ENCODE results near the gene COQ3. TPM values are rescaled to one million over a fixed set of nuclear protein-coding genes. Genes with fewer than 3 reads are reported as not detected.

The COQ3 gene
- total RNA-seq, 1 donor from 2014 or later, result 7.4 TPM

DNA sequence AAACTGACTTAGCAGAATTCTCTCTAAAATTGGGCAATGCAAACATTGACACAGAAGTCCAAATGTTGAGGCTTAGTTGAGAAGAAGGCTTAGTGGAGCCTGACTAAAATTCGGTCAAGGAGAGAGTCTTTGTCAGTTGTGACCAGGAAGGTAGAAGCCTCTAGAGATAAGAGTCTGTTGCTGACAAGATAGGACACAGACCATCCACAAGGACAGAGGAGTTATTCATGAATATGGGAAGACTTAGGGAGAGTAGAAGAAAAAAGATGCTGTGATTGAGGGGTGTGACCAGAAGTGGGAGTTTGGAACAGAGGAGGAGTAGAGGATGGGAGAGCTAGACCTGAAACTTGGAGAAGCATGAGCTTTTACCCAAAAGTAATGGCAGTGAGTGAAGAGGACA, 37.4 kb downstream of the COQ3 start:
- TF ChIP-seq, protein P1, sequence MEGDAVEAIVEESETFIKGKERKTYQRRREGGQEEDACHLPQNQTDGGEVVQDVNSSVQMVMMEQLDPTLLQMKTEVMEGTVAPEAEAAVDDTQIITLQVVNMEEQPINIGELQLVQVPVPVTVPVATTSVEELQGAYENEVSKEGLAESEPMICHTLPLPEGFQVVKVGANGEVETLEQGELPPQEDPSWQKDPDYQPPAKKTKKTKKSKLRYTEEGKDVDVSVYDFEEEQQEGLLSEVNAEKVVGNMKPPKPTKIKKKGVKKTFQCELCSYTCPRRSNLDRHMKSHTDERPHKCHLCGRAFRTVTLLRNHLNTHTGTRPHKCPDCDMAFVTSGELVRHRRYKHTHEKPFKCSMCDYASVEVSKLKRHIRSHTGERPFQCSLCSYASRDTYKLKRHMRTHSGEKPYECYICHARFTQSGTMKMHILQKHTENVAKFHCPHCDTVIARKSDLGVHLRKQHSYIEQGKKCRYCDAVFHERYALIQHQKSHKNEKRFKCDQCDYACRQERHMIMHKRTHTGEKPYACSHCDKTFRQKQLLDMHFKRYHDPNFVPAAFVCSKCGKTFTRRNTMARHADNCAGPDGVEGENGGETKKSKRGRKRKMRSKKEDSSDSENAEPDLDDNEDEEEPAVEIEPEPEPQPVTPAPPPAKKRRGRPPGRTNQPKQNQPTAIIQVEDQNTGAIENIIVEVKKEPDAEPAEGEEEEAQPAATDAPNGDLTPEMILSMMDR (IDR thresholded peaks at IDR 0.05; ENCODE audit: insufficient read depth, low read length, severe bottlenecking), result no peak
- H3K27me3 ChIP-seq (ENCODE audit: control insufficient read depth, insufficient read depth, low read length), result no peaks in the 10 kb centered on the region

DNA sequence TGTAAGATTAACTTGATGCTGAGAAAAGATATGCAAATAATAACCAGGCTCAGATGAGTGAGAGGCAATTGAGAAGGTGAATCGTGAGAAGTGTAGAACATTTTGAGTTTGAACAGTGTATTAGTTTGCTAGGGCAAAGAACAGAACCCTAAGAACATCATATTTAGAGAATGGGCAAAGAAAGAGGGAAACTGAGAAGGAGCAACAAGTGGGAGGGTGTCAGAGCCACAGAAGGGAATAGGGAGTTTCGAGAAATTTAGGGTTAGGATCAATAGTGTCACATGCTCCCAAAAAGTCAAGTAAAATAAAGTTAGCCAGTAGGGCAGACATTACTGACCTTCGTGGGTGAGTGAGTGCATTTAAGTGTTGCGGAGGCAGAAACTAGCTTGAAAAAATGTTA, 39.0 kb downstream of the COQ3 start:
- H3K27me3 ChIP-seq (ENCODE audit: control insufficient read depth, insufficient read depth, low read length), result no peaks in the 10 kb centered on the region
- FAIRE-seq (no peak), DNase-seq (ENCODE audit: low read depth) (no peak)
- TF ChIP-seq, protein P1 (IDR thresholded peaks at IDR 0.05; ENCODE audit: insufficient read depth, low read length, severe bottlenecking), result no peak
- no peaks in the 10 kb centered on the region for H3K36me3 ChIP-seq (ENCODE audit: control insufficient read depth, insufficient read depth, low read length)
- H3K4me3 ChIP-seq (ENCODE audit: low read depth, low read length), result no peak overlapping the region

More for the DNA sequence above, 37.4 kb downstream of the COQ3 start:
- DNase-seq (ENCODE audit: low read depth), result no peak
- Histone ChIP-seq H3K4me3 (ENCODE audit: low read depth, low read length) (no peak overlapping the region), H3K36me3 (ENCODE audit: control insufficient read depth, insufficient read depth, low read length) (no peaks in the 10 kb centered on the region)
- FAIRE-seq, result no peak

DNA sequence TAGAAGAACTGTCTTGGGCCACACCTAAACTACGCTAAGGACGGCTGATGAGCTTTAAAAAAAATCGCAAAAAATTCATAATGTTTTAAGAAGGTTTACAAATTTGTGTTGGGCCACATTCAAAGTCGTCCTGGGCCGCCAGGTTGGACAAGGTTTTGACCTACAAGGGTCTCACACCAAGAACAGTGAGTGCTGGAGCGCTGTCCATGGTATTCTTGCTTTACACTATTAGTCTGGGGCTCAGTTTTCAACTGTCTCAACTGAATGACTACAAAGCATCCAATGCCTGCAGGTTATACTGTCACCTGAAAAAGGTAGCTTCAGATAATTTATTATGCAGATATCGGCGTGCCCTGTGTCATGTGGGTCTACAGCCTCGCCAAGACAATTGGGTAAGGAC, 40.9 kb downstream of the COQ3 start:
- TF ChIP-seq, protein P1 (IDR thresholded peaks at IDR 0.05; ENCODE audit: insufficient read depth, low read length, severe bottlenecking), result no peak
- Histone ChIP-seq H3K4me3 (ENCODE audit: low read depth, low read length) (no peak overlapping the region), H3K27me3 (ENCODE audit: control insufficient read depth, insufficient read depth, low read length) (no peaks in the 10 kb centered on the region), H3K36me3 (ENCODE audit: control insufficient read depth, insufficient read depth, low read length) (no peaks in the 10 kb centered on the region)
- FAIRE-seq (peak; percentile 23), DNase-seq (ENCODE audit: low read depth) (no peak)

DNA sequence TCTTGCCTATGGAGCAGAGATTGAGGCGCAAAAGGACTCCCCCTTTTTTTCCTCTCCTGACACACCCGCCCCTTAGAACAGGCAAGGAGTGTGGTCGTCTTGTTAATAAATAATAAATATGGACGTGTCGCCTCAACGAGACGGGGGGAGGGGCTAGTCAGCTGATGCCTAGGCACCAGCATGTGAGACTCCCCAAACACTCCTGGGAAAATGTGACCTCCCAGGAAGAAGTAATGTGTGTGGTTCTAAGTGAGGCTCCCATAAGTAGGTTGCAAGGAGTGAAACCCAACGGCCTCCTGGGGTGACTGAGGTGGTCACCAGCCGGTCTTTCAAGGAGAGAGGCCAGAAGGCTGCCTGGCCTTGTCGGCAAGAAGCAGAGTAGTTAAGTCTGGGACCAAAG, 43.4 kb downstream of the COQ3 start:
- Histone ChIP-seq H3K4me3 (ENCODE audit: low read depth, low read length) (peak overlapping the region; percentile 53), H3K27me3 (ENCODE audit: control insufficient read depth, insufficient read depth, low read length) (no peaks in the 10 kb centered on the region), H3K36me3 (ENCODE audit: control insufficient read depth, insufficient read depth, low read length) (no peaks in the 10 kb centered on the region)
- TF ChIP-seq, protein P1 (IDR thresholded peaks at IDR 0.05; ENCODE audit: insufficient read depth, low read length, severe bottlenecking), result no peak
- DNase-seq (ENCODE audit: low read depth) (no peak), FAIRE-seq (no peak)

DNA sequence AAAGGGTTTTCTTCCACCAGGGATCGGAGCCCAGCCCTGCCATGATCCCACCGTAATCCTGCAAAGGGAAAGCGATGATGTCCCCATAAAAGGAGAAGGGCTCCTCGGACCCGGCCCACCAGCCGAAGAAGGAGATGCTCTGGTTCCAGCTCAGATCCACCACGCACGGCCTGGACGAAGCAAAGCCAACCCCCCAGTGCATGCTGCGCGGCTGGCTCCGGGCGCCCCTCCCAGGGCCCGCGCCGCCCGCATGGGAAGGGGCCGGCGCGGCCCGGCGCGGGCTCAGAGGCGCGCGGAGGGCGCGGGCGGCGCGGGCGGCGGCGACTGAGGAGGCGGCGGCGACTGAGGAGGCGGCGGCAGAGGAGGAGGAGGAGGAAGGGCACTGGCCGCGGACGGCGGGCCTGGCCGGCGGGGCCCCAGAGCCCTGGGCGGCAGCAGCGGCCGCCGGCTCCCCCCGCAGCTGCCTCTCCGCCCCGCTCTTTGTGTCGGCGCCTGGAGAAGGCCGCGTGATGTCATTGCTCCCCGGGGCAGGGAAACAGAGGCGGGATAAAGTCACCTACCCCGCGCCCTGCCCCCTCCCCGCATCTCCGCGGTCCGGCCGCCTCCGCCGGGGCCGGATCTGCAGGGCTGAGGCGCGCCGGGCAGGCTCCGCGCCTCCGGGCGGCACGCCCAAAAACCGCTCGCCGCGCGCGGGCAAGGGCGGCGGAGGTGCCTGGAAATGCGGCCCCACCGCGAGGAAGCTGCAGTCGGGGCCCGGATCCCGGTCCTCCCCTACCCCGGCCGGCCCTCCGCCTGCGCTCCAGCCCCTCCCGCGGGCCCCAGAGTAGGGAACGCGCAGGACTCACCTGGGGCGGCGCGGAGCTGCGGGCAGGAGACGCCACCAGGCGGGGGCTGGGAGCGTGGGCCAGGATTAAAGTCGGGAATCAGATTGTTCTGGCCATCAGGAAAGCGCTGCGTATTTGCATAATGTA, 44.5 kb downstream of the COQ3 start, which contains the start of gene FAXC:
Gene FAXC (minus strand): TSS at position 504 of the 971 bp plus-strand sequence. CDS start 302 bp downstream, at position 202.
- no peaks in the 10 kb centered on the region for H3K36me3 ChIP-seq (ENCODE audit: control insufficient read depth, insufficient read depth, low read length)
- FAIRE-seq (peak; percentile 60), DNase-seq (ENCODE audit: low read depth) (peak; percentile 51)
- H3K27me3 ChIP-seq (ENCODE audit: control insufficient read depth, insufficient read depth, low read length), result no peaks in the 10 kb centered on the region
- TF ChIP-seq, protein P1 (IDR thresholded peaks at IDR 0.05; ENCODE audit: insufficient read depth, low read length, severe bottlenecking), result peak; percentile 39
- peak within 1 kb of the TSS; percentile 53 for H3K4me3 ChIP-seq (ENCODE audit: low read depth, low read length)
